Activated gamma-delta T cell (primary cell): Measurements from ENCODE around the gene KSR1.
"Not testable (repeated sequence)": the region's sequence is repeated elsewhere in the genome, so short reads cannot be mapped to it uniquely, and the experiment has no call there.

Experiments
- DNase-seq: peaks from one replicate; lab custom pipeline; 2025; lab: John Stamatoyannopoulos, UW

Gene KSR1

DNA sequence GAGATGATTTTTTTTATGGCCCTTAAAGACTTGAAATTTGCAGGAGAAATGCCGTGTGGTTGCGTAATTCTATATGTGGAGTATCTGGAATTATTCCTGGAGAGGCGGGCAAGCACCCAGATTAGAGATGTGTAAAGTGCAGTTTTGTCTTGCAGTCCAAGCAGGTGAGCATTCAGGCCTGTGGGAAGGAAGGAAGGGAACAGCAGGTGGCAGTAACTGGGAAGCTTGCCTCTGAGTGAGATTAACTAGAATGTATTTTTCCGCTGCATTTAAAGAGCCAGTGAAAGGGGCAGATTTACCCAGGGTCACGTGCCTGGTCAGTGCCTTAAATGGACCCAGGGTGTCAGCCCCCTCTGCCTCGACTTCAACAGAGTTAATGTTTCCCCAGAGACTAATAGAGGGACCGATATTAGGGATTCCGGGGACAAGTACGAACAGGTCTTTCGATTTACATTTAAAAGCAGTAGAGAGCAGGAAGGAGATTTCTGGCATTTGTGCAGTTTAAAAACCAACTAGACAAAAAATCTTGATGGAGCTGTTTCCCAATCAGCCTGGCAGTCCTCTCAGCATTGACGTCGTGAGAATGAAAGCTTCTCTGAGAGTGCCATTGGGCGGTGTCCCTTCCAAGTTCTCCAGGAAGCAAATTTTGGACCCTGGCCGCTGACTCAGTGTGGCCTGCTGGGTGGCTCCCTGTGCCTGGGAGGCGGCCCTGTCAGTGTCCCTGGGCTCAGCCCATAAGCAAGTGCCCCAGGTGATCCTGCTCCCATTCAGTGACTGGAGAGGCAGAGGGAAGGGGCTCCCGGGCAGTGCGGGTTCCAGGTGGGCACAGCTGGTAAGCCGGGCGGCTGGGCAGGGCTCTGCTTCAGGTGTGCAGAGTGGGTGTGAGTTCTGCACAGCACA, 38.2 kb downstream of the KSR1 start:
- DNase-seq, result no peak

DNA sequence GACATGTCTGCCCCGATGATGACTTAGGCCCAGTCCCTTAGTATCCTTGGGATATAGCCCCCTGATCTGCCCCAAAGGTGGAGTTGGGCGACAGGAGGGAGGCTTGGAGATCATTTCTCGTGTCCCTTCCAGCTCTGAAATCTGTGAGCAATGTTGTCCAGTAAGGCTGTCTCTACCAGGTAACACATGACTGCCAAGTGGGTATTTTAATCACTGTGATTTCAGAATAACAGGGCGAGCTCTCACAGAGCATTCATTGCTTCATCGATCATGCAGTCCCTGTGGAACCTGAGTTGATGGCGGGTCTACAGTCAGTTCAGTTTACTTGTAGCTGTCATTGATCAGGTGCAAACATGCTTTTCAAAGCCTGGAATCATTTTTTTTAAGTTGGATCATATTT, 39.2 kb downstream of the KSR1 start:
- no peak for DNase-seq

DNA sequence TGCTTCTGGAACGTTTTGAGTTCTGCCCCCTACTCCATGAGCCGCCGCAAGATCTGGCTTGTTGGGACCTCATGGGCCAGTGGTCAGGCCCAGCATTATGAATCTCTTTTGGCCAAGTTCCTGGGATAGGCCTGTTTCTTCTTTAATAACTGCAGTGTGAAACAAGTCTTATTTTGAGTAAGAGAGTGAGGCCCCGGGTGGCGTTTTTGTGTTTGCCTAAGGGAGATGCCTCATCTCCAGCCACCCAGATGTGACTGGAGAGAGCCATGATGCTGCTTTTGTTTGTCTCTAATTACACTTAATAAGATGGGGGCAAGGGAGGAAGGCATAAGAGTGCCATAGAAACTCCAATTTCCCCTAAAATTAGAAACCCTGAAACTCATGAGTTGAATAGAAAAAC, 39.8 kb downstream of the KSR1 start:
- DNase-seq, result no peak

DNA sequence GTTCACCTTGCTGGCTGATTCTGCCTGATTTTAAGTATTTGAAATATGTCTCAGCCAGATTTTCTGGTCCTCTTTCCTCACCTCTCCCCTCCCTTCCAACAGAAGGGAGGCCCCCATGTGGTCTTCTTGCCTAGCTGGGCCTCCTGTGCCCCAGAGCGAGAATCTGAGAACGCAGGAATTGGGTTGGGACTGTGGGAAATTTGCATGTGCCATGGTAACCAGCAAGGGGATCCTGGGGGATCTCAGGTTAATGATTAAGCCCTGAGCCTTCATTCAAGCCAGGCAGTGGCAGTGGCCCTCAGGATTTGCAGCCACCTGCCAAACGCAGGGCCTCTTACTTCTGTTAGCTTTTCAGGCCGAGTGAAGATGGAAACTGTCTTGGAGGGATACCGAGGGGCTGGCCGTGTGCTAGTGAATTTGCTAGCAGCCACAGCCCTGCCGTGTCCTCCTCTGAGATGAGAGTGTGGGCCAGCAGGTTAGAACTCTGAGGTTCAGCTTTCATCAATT, 40.2 kb downstream of the KSR1 start:
- no peak for DNase-seq

DNA sequence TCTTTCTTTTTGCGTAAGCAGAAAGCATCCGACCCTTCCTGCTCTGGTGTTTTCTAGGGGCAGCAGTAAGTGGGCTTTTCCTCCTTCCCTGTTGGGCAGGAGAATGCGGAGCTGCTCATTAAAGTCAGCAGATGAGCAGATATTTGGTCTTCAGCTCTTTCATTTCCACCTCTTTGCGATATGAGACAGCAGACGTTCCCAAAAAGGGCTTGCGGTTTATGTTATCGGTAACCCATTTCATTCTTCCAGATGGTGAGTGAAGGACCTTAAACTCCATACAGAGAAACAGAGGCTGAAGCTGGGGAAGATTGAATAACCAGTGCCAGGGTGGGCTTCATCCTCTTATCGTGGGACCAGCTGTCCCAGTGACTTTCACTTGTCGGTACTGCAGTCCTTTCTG, 40.7 kb downstream of the KSR1 start:
- no peak for DNase-seq

DNA sequence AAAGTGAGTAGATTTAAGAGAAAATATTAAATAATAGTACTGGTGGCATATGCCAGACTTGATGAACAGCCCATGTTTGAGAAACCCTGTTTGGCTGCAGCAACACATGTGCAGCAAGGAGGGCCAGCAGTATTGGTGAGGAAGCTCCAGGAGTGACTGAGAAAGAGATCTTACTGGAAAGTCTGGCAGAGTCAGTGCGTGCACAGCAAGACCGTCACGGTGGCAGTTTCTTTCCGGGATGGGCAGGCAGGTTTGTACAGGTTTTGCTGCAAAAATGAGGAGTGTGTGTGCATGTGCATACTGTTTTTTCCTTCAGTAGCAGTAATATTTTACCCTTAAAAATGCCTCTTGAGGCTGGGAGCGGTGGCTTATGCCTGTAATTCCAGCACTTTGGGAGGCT, 41.4 kb downstream of the KSR1 start:
- no peak for DNase-seq

DNA sequence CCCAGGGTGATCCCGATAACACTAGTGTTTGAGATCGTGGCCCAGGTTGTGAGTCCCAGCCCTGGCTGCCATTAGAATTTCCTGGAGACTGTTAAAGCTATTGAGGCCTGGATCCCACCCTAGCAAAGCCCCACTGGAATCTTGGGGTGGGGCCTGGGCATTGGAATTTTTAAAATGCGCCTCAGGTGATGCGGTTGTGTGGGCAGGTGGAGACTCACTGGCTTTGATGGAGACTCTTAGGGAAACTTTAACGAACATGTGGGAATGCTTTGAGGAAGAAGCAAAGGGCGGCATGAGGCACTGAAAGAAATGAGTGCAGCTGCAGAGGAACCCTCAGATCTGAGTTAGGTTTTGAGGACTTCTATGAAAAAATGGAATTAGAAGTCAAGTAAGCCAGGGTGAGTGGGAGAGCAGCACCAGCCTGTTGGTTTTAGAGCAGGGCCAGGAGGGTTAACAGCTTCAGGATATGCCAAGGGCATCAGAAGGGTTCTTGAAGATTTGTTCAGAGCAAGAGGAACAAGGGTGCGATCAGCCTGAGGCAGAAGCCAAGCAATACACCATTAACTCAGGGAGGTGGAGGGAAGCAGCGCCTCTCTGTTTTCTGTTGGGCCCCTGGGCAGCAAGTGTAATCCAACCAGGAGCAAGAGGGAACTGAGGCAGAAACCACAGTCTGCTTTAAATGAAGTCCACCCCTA, 42.5 kb downstream of the KSR1 start:
- no peak for DNase-seq

DNA sequence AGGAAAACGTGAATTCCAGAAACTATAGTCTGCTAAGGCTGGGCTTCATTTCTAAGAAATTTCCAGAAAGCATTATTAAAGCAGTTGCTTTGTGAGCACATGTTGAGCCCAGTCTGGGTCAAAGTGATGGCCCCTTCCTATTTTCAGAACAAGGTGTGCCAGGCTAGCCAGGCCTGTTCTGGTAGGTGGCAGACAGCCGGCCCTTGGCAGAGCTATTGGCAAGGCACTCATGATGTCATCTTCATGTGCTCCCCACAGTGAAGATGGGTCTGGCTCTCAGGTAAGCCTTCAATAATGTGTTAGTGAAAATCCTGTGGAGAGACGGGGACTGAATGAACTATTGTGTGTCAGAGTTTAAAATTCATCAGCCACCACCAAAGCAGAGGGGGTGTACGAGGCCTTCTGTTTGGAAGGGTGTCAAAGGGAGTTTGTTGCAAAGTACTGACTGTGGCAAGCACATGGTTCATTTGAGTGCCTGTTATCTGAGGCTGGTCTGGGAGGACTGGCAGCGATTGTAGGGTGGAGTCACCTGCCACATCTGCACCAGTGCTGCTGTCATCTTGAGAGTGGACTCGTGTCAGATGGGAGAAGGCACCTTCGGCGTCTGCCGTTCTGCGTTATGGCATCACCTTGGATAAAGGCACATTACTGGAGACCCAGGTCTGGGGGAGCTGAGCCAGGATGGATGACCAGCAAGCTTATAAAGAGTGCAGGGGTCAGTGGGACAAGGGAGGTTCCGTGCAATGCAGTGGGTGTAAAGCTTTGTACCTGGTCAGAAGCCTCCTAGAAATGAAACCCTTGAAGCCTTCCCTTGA, 43.4 kb downstream of the KSR1 start:
- no peak for DNase-seq

DNA sequence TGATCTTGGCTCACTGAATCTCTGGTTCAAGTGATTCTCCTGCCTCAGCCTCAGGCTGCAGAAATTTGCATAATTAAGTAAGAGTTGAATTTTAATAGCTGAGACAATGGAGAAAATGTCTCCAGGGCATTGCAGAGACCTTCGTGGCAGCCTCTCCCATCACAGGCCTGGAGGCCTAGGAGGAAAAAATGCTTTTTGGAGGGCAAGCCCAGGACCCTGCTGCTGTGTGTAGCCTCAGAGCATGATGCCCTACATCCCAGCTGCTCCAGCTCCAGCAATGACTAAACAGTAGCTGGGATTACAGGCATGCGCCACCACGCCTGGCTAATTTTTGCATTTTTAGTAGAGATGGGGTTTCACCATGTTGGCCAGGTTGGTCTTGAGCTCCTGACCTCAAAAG, 45.1 kb downstream of the KSR1 start:
- not testable (repeated sequence) for DNase-seq

DNA sequence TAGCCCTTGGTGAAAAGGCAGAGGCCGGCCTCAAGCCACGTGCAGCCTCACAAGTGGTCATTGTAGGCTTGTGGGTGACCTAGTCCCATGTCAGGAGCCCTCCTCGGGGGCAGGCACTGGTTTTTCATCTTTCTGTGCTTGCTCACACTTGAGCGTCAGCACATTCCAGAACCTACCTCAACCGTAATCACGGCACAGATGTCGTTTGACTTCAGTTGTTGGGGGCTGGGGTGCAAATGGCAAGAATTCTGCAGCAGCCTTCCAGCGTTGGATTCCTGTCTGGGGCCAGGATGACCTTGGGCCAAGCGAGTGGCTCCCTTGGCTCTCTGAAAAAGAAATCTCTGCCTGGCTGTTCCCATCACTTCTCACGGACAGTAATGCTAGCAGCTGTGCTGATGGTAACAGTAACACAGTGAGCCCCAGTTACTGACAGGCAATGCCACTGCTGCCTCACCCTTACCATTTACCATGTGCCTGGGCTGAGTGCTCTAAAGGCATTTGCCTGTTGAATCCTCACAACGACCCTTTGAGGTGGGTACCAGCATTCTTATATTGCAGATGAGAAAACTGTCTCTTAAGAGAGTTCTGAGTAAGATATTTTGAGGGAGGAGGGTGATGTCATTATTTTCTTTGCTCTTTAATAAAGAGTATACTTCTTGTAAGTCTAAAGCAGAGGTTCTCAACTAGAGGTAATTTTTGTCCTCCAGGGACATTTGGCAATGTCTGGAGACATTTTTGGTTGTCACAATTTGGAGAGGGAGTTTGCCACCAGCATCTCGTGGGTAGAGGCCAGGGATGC, 46.5 kb downstream of the KSR1 start:
- DNase-seq, result no peak

DNA sequence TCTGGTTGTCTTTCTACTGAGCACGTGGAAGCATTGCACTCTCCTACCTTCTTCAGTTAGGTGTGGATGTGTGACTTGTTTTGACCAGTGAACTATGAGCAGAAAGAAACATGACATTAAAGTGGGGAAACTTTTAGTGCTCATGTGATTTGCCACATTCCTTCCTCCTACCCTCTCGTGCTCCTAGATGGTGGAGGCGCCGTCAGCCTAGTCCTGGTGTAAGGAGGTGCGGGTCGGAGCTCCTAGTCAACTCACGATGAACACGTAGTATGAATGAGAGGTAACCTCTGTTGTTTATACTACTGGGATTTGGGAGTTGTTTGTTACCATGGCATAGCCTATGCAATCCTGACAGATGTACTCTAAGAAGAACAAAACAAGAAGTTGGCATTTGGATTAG, 47.4 kb downstream of the KSR1 start:
- no peak for DNase-seq

DNA sequence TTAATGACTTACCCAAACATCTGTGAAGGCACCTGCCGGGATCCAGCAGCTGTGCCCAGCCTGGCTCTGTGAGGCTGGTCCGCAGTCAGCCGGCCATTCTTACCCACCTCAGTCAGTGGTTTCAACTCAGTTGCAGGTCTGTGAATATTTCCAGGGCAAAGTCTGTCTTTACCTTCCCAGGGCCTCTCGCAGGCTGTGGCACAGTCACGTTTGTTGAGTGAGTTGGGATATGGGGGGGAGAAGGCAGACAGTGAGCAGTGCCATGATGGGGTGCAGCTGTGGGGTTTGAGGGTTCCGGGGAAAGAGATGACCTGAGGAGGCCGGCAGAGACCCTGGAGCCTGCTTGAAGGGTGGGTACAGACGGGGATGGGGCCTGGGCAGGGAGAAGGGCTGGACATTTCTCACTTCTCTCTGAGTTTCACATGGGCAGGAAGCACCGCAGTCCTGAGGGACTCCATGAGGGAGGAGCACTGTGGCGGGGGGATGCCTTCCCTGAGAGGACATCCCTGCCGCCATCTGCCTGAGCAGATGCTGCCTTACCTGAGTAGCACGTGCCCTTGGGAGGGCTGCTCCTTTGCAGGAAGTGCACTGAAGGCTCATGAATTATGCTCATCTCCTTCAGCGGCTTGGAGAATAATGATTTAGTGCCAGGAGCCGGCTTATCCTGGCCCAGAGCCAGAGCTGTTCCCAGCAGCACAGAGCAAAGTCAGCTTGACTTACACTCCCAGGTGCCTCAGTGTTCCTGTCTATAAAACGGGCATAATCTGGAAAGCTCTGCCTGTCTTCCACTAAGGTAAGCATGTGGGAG, 48.1 kb downstream of the KSR1 start:
- DNase-seq, result no peak

DNA sequence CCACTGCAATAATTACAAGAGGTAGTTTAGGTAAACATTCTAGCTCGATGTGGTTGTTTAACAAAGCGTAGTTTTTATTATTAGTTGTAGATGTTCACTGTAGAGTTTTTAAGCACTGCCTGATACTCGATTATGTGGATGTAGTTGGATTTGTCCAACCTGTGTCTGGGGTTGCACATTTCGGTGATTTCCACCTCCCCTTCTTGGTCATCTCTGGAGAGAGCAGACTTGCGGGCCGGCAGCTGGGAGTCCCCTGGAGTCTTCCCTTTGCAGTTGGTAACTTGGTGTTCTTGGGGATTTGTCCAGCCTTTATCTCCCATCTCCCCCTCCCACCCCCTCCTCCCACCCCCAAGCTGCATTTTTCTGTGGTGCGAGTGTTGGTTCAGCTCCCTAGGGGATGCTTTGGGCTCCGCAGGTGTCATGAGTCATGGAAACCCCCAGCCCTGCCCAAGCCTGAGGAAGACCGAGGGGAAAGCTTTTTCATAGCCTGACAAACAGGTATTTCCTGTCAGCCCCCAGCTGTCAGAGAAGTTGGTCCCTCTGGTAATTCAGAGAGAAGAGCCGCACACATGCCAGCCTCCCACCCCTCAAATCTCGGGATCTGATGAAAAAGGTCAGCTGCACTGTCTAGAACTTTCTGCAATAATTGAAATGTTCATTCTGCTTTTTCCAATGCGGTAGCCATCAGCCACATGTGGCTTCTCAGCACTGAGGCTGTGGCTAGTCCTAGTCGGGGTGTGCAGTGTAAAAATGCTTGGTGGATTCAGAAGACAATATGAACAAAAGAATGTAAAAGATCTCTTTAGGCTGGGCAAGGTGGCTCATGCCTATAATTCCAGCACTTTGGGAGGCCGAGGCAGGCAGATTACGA, 50.3 kb downstream of the KSR1 start:
- no peak for DNase-seq

DNA sequence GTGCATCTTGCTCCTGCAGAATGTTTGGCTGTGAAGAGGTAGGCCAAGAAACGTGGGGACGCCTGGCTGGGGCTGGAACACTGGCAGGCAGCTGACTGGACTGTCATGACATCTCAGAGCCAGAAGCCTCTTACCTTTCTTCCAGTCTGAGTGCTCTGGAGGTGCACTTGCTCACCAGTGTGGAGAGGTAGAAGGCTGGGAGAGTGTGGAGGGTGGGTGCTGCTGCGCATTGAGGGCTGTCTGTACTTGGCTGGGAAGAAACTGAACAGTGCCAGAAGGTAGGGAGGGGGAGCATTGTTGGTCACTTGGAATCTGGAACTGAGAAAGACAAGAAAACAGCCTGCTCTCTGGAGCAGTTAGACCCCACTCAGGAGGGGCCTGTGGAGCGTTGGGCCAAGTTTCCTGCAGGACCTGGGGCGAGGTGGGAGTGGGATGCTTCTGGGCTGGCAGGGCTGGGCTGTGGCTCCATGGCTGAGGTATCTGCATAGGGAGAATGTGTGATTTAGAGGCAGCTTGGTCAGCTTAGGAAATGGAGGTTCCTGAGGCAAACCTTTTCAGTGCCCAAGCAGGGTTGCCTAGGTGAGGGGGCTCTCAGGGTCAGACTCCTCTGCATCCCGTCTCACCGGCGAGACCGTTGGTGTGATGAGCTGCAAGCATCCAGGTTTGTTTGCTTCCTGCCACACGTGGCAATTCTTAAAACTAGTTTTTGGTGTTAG, 55.1 kb downstream of the KSR1 start:
- DNase-seq, result no peak

DNA sequence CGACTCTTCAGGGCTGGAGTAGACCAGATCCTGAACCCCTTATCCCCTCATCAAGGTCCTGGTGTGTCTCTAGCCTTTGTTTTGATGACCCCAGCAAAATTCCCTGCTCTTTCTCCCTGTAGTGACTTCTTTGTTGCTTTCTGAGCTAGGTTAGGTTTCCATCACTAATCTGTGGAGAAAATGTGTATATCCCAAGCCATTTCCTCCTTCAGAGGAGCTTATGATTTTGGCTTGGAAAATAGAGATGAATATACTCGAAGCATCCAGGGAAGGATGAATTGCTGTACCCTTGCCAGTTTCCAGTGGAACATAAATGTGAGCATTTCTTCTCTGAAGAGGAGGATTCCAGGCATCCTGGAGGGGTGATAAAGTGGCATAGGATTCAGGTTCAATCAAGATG, 55.8 kb downstream of the KSR1 start:
- no peak for DNase-seq

DNA sequence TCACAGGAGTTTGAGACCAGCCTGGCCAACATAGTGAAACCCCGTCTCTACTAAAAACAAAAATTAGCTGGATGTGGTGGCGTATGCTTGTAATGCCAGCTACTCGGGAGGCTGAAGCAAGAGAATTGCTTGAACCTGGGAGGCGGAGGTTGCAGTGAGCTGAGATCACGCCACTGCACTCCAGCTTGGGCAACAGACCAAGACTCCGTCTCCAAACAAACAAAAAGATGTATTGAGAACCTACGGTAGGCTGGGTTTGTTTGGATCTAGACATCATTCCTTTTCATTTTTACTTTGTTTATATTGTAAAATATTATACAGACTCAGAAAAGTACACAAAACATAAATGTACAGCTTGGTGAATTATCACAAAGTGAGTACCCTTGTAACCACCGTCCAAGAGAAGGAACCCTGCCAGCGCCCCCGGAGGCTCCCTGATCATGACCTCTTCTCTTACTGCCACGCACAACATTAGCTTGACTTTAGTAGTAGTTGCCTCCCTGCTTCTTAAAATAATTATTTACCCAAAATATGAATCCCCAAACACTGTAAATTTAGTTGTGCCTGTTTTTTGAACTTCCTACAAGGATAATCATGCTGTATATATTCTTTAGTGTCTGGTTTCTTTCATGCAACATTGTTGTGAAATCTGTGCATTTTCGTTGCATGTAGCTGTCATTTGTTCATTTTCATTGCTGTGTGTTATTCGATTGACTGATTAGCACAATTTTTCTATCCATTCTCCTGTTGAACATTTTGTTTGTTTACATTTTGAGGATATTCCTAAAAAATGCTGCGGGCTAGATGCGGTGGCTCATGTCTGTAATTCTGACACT, 56.5 kb downstream of the KSR1 start:
- DNase-seq, result no peak

DNA sequence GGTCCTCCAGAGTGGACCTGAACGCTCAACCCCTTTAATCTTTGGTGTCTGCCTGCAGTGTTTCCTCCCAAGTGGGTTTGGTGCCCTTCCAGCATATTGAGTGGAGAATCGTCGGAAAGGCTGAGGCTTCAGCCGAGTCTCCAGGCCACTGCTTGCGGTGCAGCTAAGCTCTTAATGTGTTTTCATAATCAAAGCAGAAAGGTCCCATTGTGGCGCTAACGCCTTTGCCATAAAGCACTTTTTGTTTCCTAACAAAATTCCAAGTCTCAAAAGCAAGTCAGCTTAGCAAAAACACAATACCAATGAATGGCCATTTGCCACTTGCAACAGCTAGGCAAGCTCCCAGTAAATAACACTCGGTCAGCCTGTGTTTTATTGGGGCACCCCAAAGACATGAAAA, 57.6 kb downstream of the KSR1 start:
- DNase-seq, result no peak
